Measurements from ENCODE around the gene OR1F1. TPM values are rescaled to one million over a fixed set of nuclear protein-coding genes. Genes with fewer than 3 reads are reported as not detected.

The OR1F1 gene
- total RNA-seq, 1 donor from 2014 or later, result not detected

GRCh38 chr16:3150346-3151218, 37.4 kb upstream of the OR1F1 start:
- peak; percentile 92 for ATAC-seq

DNA sequence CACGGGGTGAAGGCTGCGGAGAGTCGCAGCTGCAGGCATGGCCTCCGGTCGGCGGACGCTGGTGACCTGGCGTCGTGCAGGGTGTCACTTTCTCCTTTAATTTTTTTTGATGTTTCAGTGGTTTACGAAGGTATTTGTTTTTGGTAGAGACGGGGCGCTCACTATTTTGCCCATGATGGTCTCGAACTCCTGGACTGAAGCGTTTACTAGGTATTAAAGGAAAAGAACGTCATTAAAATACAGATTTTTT, 36.1 kb upstream of the OR1F1 start:
- no peak for ATAC-seq

- peak; percentile 41 for ATAC-seq
These were observed 35.6 kb upstream of the OR1F1 start for GRCh38 chr16:3152277-3152990.

GRCh38 chr16:3152991-3153368, 35.0 kb upstream of the OR1F1 start:
- no peak for ATAC-seq

DNA sequence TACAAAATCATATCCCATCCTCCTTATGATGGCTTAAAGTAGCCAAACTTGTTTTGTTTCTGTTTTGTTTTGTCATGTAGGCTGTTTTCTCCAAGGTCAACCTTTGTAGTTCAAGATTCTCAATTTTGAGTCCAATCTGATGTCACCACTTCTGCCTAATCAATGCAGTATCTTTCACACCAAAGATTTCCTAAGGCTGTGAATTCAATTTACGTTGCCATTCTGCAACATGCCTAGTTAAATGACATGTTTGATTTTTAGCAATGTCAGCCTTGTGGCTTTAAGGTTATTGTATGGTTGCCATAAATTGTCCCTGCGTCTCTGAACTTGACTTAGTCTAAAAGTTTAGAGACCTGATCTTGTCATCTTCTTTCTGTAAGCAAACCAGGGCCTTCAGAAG, 32.8 kb upstream of the OR1F1 start:
- ATAC-seq, result no peak

DNA sequence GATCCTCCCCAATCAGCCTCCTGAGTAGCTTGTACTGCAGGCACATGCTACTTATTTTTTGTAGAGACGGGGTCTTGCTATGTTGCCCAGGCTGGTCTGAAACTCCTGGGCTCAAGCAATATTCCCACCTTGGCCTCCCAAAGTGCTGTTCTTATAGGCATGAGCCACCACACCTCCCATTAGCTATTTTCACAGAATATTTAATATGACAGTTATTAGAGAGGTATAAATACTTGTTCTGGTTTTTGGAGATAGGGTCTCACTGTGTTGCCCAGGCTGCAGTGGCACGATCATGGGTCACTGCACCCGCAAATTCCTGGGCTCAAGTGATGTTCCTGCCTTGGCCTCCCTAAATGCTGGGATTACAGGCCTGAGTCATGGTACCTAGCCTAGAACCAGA, 32.0 kb upstream of the OR1F1 start:
- no peak for ATAC-seq

- ATAC-seq, result peak; percentile 60
These were observed 30.6 kb upstream of the OR1F1 start for GRCh38 chr16:3157229-3158025.

DNA sequence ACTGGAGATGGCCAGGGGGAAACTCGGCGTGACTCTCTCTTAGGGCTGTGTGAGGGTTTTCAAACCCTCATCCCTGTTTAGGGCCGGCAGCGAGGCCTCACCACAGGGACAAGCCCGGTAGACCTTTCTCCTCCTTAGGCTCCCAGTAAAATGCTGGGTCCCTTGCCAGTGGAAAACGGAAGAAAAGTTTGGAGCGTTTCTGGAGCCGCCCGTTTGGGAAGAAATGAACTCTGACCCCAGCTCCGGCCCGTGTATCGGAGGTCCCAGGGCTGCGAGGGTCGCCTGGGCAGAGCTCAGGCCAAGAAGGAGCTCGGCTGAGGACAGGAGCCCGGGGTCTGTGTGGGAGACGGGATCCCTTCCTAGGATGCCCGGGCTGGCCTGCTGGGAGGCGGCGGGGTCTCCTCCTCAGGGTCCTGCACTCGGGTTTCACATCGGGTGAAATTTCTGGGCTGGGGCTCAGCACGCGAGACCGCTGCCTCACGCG, 29.9 kb upstream of the OR1F1 start:
- ATAC-seq, result peak; percentile 9

- peak; percentile 92 for ATAC-seq
These were observed 29.3 kb upstream of the OR1F1 start for GRCh38 chr16:3158510-3159314.

DNA sequence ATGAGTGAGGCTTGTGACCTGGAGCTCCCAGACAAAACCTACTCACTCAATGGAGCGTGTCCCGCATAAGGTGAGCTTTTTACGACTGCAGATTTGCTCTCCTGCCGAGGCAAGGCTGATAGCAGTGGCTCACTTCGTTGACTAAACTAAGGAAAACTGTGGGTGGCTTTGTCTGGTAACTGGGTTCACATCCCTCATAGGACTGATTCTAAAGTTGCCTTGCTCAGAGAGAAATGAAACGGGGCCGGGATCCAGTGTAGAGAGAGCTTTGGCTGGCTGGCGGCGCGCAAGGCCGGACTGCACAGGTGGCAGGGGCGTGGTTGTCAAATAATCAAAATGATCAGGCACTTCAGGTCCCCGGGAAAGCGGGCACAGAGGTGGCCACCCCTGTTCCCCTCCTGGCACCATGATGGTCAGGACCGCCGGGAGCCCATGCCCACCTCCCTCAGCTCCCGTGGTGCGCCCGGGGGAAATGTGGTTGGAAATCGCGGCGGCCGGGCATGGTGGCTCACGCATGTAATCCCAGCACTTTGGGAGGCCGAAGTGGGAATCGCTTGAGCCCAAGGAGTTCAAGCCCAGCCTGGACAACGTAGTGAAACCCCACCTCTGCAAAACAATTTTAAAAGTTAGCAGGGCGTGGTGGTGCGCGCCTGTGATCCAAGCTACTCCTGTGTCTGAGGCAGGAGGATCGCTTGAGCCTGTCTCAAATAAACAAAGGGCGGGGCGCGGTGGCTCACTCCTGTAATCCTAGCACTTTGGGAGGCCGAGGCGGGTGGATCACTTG, 26.6 kb upstream of the OR1F1 start:
- ATAC-seq, result no peak

DNA sequence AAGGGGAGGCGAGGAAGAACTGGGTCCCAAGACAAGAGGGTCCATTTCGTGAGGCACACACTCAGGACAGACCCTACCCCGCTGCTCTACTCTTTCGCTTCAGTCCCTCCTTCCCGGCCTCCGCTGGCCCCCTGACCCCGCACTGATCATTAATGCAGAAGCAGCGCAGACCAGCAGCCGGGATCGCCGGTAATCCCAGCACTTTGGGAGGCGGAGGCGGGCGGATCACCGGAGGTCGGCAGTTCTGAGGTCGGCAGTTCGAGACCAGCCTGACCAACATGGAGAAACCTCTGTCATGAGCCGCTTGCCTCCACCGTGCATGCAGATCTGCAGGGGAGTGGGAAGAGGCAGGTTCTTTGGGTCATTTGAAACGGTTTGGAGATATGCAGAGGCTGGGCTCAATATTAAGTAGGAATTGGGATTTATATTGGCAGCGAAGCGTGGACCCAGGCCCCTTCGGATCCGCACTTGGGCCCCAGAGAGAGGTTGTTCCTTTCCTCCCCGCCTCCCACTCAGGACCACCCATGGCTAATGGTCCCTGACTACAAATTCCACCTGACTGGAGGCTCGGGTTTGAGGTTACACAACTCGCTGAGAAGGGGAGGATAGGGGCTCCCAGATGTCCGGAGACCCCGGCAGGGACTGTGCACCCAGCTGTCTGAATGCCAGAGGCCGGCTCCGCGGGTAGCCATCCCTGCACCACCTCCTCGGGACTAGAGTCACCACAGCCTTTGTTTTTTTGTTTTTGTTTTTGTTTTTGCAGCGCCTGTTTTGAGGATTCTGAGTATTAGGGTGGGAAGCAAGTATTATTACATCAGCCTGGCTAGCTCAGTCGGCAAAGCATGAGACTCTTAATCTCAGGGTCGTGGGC, 23.6 kb upstream of the OR1F1 start:
- ATAC-seq, result no peak

GRCh38 chr16:3165111-3165822, 22.7 kb upstream of the OR1F1 start:
- no peak for ATAC-seq

DNA sequence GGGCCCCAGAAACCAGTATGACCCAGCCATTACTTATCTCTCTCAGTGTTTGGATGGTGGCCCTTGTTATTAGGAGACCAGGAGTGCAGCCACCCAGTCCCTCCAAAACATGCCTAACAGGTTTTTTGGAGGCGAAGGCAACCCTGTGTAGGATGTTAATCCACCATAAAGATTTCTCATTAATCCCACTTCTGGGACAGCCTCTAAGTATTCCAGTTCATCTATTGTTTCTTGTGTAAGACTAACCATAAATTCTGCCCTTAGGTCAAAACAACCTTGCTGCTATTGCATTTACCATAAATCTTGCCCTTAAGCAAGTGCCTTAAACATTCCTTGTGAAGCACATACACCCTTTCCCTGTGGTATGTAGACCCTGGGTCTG, 21.5 kb upstream of the OR1F1 start:
- peak; percentile 91 for ATAC-seq

DNA sequence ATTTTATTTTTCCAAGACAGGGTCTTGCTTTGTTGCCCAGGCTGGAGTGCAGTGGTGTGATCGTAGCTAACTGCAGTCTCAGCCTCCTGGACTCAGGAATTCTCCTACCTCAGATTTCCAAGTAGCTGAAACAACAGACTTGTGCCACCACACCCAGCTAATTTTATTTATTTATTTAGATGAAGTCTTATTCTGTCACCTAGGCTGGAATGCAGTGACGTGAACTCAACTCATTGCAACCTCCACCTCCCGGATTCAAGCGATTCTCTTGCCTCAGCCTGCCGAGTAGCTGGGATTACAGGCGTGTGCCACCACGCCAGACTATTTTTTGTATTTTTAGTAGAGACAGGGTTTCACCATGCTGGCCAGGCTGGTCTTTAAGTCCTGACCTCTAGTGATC, 19.3 kb upstream of the OR1F1 start:
- ATAC-seq, result peak; percentile 21

- ATAC-seq, result no peak
These were observed 17.4 kb upstream of the OR1F1 start for GRCh38 chr16:3170440-3171180.

DNA sequence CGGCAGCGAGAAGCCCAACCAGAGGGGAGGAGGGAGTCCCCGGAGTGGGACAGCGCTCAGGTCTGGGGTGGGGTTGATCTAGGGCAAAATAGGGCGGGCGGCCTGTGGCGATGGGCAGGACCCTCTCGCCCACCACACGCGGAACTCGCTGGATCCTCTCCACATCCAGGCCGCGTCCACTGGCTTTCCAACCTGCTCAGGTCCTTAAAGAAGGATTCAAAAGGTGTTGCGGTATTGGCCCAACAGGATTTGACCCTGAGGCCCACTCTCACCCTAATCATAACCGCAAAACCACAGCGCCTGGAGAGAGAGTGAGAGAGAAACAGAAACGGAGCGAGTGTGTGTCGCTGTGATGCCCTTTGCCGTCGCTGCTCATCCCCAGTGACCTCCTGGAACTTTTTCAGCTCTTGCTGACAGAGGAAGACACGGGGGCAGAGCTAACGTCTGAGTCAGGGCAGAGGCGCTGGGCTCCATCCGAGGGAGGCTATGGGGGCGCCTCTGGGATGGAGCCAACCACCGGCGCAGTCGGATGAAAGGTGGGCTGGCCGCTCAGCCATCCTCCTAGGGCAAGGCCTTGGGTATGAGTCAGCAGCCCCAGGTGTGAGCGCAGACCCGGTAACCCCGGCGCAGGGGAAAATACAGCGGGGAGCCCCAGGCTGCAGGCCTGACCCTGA, 16.7 kb upstream of the OR1F1 start:
- no peak for ATAC-seq

GRCh38 chr16:3171855-3172593, 16.0 kb upstream of the OR1F1 start:
- no peak for ATAC-seq

All from esophagus mucosa (tissue), 1 donor.